Muscle layer of duodenum (tissue), 2 donors: Measurements from ENCODE around the gene PAQR6.
A peak's percentile ranks its signal among the peaks of the same experiment; 100 is the strongest.

Experiments used
- H3K27ac ChIP-seq: one replicate; pipeline ENCODE4 v1.7.0; 2013; ENCODE audit warnings: mild to moderate bottlenecking, low read length
- H3K27me3 ChIP-seq: one replicate; pipeline ENCODE4 v1.7.0; 2013; ENCODE audit warnings: low read depth, mild to moderate bottlenecking, control low read depth, low read length
- H3K36me3 ChIP-seq, 2 donors: one replicate each; pipeline ENCODE4 v1.7.0; 2013; ENCODE audit warnings: low read length in 2 of 2, control low read depth in 1 of 2, mild to moderate bottlenecking in 1 of 2; ENCODE audit not compliant: insufficient read depth in 2 of 2, control insufficient read depth in 1 of 2
- H3K4me1 ChIP-seq, 2 donors: one replicate each; pipeline ENCODE4 v1.7.0; 2013; ENCODE audit warnings: low read length in 2 of 2, mild to moderate bottlenecking in 2 of 2, control low read depth in 1 of 2, moderate library complexity in 1 of 2; ENCODE audit not compliant: insufficient read depth in 2 of 2, control insufficient read depth in 1 of 2
- H3K4me3 ChIP-seq, 2 donors: one replicate each; pipeline ENCODE4 v1.7.0; 2013; ENCODE audit warnings: low read length in 2 of 2, low read depth in 1 of 2, mild to moderate bottlenecking in 1 of 2
- H3K9me3 ChIP-seq, 2 donors: one replicate each; pipeline ENCODE4 v1.7.0; 2013; ENCODE audit warnings: low read length in 2 of 2, control low read depth in 1 of 2, mild to moderate bottlenecking in 1 of 2; ENCODE audit not compliant: control insufficient read depth in 1 of 2
- donor health status: healthy.

Gene PAQR6

GRCh38 chr1:156262461-156263287 is 14.8 kb upstream of the PAQR6 start:
- H3K4me1 ChIP-seq: no peaks in the 10 kb centered on the region
- no peak overlapping the region for H3K27ac ChIP-seq
- peaks cover 80 to 91% of the 10 kb centered on the region in 2 donors for H3K36me3 ChIP-seq
- no peaks in the 10 kb centered on the region for H3K27me3 ChIP-seq
- no peaks in the 10 kb centered on the region for H3K9me3 ChIP-seq
- no peak overlapping the region for H3K4me3 ChIP-seq

DNA sequence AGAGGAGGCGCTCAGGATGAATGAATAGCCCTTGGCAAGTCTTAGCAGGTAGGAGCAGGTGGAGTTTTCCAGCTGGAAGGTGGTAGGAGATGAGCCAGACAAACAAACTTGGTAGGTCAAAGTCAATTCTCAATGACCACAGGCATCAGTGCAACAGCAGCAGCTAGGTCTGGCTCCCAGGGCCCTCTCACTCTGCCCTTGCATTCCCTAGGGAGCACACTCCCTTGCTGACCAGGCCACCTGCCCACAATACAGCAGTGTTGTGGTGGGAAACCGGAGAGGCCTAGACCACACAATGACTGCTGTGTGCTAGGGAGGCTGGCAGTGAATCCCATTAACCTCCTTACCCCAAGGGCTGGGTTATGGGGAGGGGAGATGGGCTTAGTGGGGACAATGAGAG is 13.0 kb upstream of the PAQR6 start:
- H3K36me3 ChIP-seq: peaks cover 80 to 91% of the 10 kb centered on the region in 2 donors
- no peak overlapping the region for H3K27ac ChIP-seq
- no peaks in the 10 kb centered on the region for H3K9me3 ChIP-seq
- H3K4me1 ChIP-seq: no peaks in the 10 kb centered on the region
- H3K4me3 ChIP-seq: no peak overlapping the region
- H3K27me3 ChIP-seq: no peaks in the 10 kb centered on the region

DNA sequence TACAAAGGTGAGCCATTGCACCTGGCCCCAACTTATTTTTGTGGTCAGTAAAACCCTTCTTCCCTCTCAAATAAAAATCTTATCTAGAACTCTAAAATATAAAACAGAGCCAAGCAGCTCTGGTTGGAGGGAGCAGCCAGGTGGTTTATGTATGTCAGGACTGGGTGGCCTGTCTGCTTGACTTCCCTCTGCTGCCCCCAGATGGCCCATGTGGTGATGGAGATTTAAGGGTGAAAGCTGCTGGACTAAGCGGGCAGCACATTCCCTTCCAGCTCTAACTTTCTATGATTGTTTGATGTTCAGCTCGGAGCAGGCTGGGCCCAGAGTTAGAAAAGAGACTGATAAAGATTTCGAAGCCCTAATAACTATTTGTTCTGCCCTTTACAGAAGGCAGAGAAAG is 11.9 kb upstream of the PAQR6 start:
- no peak overlapping the region for H3K4me3 ChIP-seq

DNA sequence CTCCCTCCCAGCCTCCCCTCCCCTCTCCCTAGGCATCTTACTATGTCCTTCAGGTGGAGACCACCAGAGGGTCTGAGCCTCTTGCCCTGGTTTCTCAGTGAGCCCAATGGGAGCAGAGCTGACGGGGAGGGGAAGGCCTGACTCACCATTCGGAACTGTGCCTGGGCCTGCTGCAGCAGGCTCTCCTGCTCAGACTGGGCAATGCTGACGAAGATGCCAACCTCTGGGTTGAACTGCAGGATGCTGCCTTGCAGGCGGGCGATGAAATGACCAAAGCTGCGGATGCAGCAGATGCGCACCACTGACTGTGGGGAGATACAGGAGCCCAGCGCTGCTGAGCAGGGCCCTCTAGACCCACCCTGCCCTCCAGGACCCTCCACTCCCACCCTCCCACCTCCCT is 11.0 kb upstream of the PAQR6 start:
- no peak overlapping the region for H3K27ac ChIP-seq
- H3K4me3 ChIP-seq: no peak overlapping the region
- H3K27me3 ChIP-seq: no peaks in the 10 kb centered on the region
- peaks cover 74 to 87% of the 10 kb centered on the region in 2 donors for H3K36me3 ChIP-seq
- no peaks in the 10 kb centered on the region for H3K4me1 ChIP-seq
- H3K9me3 ChIP-seq: no peaks in the 10 kb centered on the region

More for the DNA sequence above, 11.9 kb upstream of the PAQR6 start:
- Histone ChIP-seq H3K9me3 (no peaks in the 10 kb centered on the region), H3K27ac (no peak overlapping the region), H3K36me3 (peaks cover 74 to 86% of the 10 kb centered on the region in 2 donors), H3K4me1 (no peaks in the 10 kb centered on the region), H3K27me3 (no peaks in the 10 kb centered on the region)

DNA sequence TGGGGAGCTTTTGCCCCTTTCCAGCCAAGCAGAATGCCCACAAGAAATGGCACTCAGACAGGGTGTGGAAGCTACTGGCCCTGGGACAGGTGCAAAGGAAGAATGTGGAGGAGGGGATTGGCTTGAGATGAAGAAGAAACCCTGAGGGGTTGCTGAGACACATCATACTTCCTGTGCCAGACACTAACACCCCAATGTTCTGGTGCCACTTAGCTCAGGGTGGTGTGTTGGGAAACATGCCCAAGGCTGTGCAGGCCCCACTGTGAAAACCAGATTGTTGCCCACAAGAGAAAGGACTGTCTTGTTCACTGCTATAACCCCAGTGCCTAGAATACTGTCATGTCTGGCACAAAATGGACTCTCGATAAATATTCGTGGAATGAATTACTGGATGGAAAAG is 9.9 kb upstream of the PAQR6 start:
- peaks cover 74 to 87% of the 10 kb centered on the region in 2 donors for H3K36me3 ChIP-seq
- H3K9me3 ChIP-seq: no peaks in the 10 kb centered on the region
- H3K27me3 ChIP-seq: no peaks in the 10 kb centered on the region
- H3K27ac ChIP-seq: no peak overlapping the region
- H3K4me1 ChIP-seq: no peaks in the 10 kb centered on the region
- H3K4me3 ChIP-seq: no peak overlapping the region

DNA sequence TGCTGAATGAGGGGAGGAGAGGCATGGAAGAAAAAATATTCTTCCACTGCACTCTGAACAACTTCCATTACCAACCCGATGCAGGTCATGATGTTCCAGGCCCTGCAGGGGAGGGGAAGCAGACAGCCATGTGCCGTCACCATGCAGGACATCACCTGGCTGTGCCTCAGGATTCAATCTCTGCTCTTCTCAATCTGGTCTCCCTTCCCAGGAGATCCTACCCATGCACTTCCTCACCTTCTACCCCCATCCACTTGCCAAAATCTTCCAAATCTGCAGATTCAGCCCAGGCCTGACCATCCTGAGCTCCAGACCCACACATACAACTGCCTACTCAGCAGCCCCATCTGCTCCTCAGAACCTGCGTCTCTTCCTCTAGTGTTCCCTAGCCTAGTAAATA is 5.8 kb upstream of the PAQR6 start:
- Histone ChIP-seq H3K4me3 (no peak overlapping the region), H3K4me1 (no peaks in the 10 kb centered on the region), H3K27ac (no peak overlapping the region), H3K27me3 (no peaks in the 10 kb centered on the region), H3K36me3 (peaks cover 68 to 86% of the 10 kb centered on the region in 2 donors), H3K9me3 (no peaks in the 10 kb centered on the region)

GRCh38 chr1:156251527-156251926 is 3.7 kb upstream of the PAQR6 start:
- H3K36me3 ChIP-seq: peaks cover 50 to 65% of the 10 kb centered on the region in 2 donors
- H3K27me3 ChIP-seq: no peaks in the 10 kb centered on the region

GRCh38 chr1:156249593-156249992 is 1.7 kb upstream of the PAQR6 start:
- H3K4me1 ChIP-seq: peaks cover 4 to 29% of the 10 kb centered on the region in 2 donors

More at GRCh38 chr1:156251527-156251926, 3.7 kb upstream of the PAQR6 start:
- Histone ChIP-seq H3K9me3 (no peaks in the 10 kb centered on the region), H3K4me1 (peaks cover 0 to 15% of the 10 kb centered on the region in 2 donors), H3K4me3 (no peak overlapping the region), H3K27ac (no peak overlapping the region)

DNA sequence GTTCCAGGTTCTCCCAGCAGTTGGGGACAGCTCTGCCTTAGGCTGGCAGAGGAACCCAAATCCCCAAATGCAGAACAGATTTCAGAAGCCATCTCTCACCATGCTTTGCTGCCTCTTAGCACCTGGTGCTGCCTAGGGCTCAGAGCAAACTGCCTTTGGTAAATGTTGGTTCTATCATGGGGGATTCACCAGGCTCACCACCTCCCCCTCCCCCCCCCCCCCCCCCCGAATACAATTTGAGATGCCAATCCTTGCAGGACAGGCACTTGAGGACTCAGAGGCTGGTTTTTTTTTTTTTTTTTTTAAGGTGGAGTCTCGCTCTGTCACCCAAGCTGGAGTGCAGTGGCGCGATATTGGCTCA is 447 bp upstream of the PAQR6 start:
- Histone ChIP-seq H3K36me3 (peaks cover 31 to 44% of the 10 kb centered on the region in 2 donors), H3K4me1 (peaks cover 4 to 29% of the 10 kb centered on the region in 2 donors), H3K27me3 (peaks cover 11% of the 10 kb centered on the region), H3K27ac (no peak overlapping the region), H3K4me3 (no peak overlapping the region), H3K9me3 (no peaks in the 10 kb centered on the region)

More at GRCh38 chr1:156249593-156249992, 1.7 kb upstream of the PAQR6 start:
- H3K4me3 ChIP-seq: no peak overlapping the region
- H3K27me3 ChIP-seq: peaks cover 11% of the 10 kb centered on the region
- H3K36me3 ChIP-seq: peaks cover 41 to 56% of the 10 kb centered on the region in 2 donors
- no peak overlapping the region for H3K27ac ChIP-seq
- H3K9me3 ChIP-seq: no peaks in the 10 kb centered on the region

- H3K27me3 ChIP-seq: peaks cover 11% of the 10 kb centered on the region
- no peak overlapping the region for H3K4me3 ChIP-seq
- no peaks in the 10 kb centered on the region for H3K9me3 ChIP-seq
- H3K27ac ChIP-seq: no peak overlapping the region
- H3K4me1 ChIP-seq: peaks cover 4 to 29% of the 10 kb centered on the region in 2 donors
- peaks cover 18 to 35% of the 10 kb centered on the region in 2 donors for H3K36me3 ChIP-seq
Measured at GRCh38 chr1:156246781-156247459, 936 bp downstream of the PAQR6 start.

DNA sequence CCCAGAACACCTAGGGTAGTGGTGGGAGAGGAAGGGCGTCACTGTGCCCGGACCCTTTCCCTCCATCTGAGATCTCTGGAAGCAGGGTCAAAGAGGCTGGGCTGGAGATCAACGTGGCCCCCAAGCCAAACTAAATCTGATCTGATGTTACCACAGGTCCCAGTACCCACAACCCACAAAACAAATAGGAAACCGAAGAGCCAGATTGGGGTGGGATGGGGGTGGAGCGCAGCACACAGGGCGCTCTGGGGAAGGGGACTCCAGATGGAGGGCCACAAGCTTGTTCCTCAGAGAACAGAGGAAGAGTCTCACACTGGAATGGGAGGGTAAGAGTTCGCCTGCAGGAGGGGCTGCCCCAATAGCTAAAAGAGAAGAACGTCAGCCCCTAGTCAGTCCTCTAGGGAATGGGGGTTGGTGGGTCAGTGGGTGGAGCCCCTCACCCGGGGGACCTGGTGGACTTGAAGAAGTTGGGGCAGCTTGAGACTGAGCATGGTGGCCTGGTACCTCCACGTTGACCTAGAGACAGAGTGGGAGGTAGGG is 1.5 kb downstream of the PAQR6 start:
- Histone ChIP-seq H3K9me3 (no peaks in the 10 kb centered on the region), H3K4me1 (peaks cover 4 to 29% of the 10 kb centered on the region in 2 donors), H3K27ac (no peak overlapping the region), H3K27me3 (peaks cover 11% of the 10 kb centered on the region), H3K4me3 (peak overlapping the region in 1 of 2 donors; percentile 30), H3K36me3 (peaks cover 12 to 33% of the 10 kb centered on the region in 2 donors)
